ENCODE measurements around the gene DIDO1. TPM values are rescaled to one million over a fixed set of nuclear protein-coding genes. Genes with fewer than 3 reads are reported as not detected.
"Not testable (repeated sequence)": the region's sequence is repeated elsewhere in the genome, so short reads cannot be mapped to it uniquely, and the experiment has no call there.

DIDO1 gene
- total RNA-seq, 2 experiments from 2014 or later, result 51.9 to 54.3 TPM

GRCh38 chr20:62854121-62854520 is 72.2 kb downstream of the DIDO1 start:
- ATAC-seq (ENCODE audit: poor library complexity) (no peak), DNase-seq (no peak)
- no peaks in the 10 kb centered on the region for H3K9me3 Mint-ChIP-seq
- peaks cover 50% of the 10 kb centered on the region for H3K36me3 Mint-ChIP-seq (ENCODE audit: low read depth)
- H3K27ac ChIP-seq (ENCODE audit: low read depth in 1 of 2, low read length in 2 of 2), result no peak overlapping the region
- intact Hi-C loops (cut with DNase I, micrococcal nuclease), result no loop called here
- H3K9me3 ChIP-seq (ENCODE audit: control insufficient read depth in 1 of 2, insufficient read depth in 1 of 2, low read length in 2 of 2), result no peaks in the 10 kb centered on the region
- no peak overlapping the region for H3K4me3 ChIP-seq (ENCODE audit: low read length)
- H3K4me3 Mint-ChIP-seq, result no peak overlapping the region
- no peak overlapping the region for H3K27ac Mint-ChIP-seq
- ChIA-PET CTCF (no interaction called here), POLR2A (interaction anchor here (1.0 kb wide), 1 partner anchor 203 kb away, joined by 3 read pairs; no protein-coding TSS in a partner anchor)
- no peaks in the 10 kb centered on the region for H3K27me3 ChIP-seq (ENCODE audit: control insufficient read depth in 1 of 2, insufficient read depth in 2 of 2, low read length in 2 of 2)
- no peaks in the 10 kb centered on the region for H3K27me3 Mint-ChIP-seq
- no peak for TF ChIP-seq CTCF (IDR thresholded peaks at IDR 0.05)
- H3K4me1 Mint-ChIP-seq (ENCODE audit: low read depth), result peaks cover 6% of the 10 kb centered on the region
- H3K4me1 ChIP-seq (ENCODE audit: insufficient read depth, low read length), result no peaks in the 10 kb centered on the region
- peaks cover 19% of the 10 kb centered on the region for H3K36me3 ChIP-seq (ENCODE audit: insufficient read depth, low read length)

GRCh38 chr20:62853304-62853703 is 73.0 kb downstream of the DIDO1 start:
- CTCF ChIA-PET; ATAC-seq (ENCODE audit: poor library complexity); H3K9me3 Mint-ChIP-seq; H3K27me3 ChIP-seq (ENCODE audit: control insufficient read depth in 1 of 2, insufficient read depth in 2 of 2, low read length in 2 of 2); H3K4me3 ChIP-seq (ENCODE audit: low read length); H3K4me1 Mint-ChIP-seq (ENCODE audit: low read depth); H3K4me3 Mint-ChIP-seq; H3K27ac ChIP-seq (ENCODE audit: low read depth in 1 of 2, low read length in 2 of 2); intact Hi-C loops (cut with DNase I, micrococcal nuclease); DNase-seq; H3K4me1 ChIP-seq (ENCODE audit: insufficient read depth, low read length); H3K27me3 Mint-ChIP-seq; POLR2A ChIA-PET; H3K27ac Mint-ChIP-seq; H3K9me3 ChIP-seq (ENCODE audit: control insufficient read depth in 1 of 2, insufficient read depth in 1 of 2, low read length in 2 of 2): not testable (repeated sequence)
- H3K36me3 ChIP-seq (ENCODE audit: insufficient read depth, low read length), result peaks cover 19% of the 10 kb centered on the region
- H3K36me3 Mint-ChIP-seq (ENCODE audit: low read depth), result peaks cover 47% of the 10 kb centered on the region

- no peak for ATAC-seq (ENCODE audit: poor library complexity)
- intact Hi-C loops (cut with DNase I, micrococcal nuclease), result no loop called here
- Histone ChIP-seq H3K27me3 (ENCODE audit: control insufficient read depth in 1 of 2, insufficient read depth in 2 of 2, low read length in 2 of 2) (no peaks in the 10 kb centered on the region), H3K27ac (ENCODE audit: low read depth in 1 of 2, low read length in 2 of 2) (no peak overlapping the region), H3K4me1 (ENCODE audit: insufficient read depth, low read length) (no peaks in the 10 kb centered on the region), H3K4me3 (ENCODE audit: low read length) (no peak overlapping the region), H3K9me3 (ENCODE audit: control insufficient read depth in 1 of 2, insufficient read depth in 1 of 2, low read length in 2 of 2) (no peaks in the 10 kb centered on the region), H3K36me3 (ENCODE audit: insufficient read depth, low read length) (peaks cover 19% of the 10 kb centered on the region)
- Mint-ChIP-seq H3K27me3 (no peaks in the 10 kb centered on the region), H3K27ac (no peak overlapping the region), H3K9me3 (no peaks in the 10 kb centered on the region), H3K4me3 (no peak overlapping the region), H3K36me3 (ENCODE audit: low read depth) (peaks cover 43% of the 10 kb centered on the region), H3K4me1 (ENCODE audit: low read depth) (no peaks in the 10 kb centered on the region)
- CTCF ChIA-PET, result no interaction called here
- no peak for TF ChIP-seq CTCF (IDR thresholded peaks at IDR 0.05)
- no peak for DNase-seq
- POLR2A ChIA-PET, result no interaction called here
Observed at GRCh38 chr20:62852841-62853240, 73.5 kb downstream of the DIDO1 start.

GRCh38 chr20:62852196-62852595 is 74.1 kb downstream of the DIDO1 start:
- Histone ChIP-seq H3K27me3 (ENCODE audit: control insufficient read depth in 1 of 2, insufficient read depth in 2 of 2, low read length in 2 of 2) (no peaks in the 10 kb centered on the region), H3K4me3 (ENCODE audit: low read length) (no peak overlapping the region), H3K4me1 (ENCODE audit: insufficient read depth, low read length) (no peaks in the 10 kb centered on the region), H3K9me3 (ENCODE audit: control insufficient read depth in 1 of 2, insufficient read depth in 1 of 2, low read length in 2 of 2) (no peaks in the 10 kb centered on the region), H3K36me3 (ENCODE audit: insufficient read depth, low read length) (peaks cover 19% of the 10 kb centered on the region), H3K27ac (ENCODE audit: low read depth in 1 of 2, low read length in 2 of 2) (no peak overlapping the region)
- no peak for TF ChIP-seq CTCF (IDR thresholded peaks at IDR 0.05)
- CTCF ChIA-PET, result no interaction called here
- DNase-seq (no peak), ATAC-seq (ENCODE audit: poor library complexity) (no peak)
- H3K9me3 Mint-ChIP-seq, result no peaks in the 10 kb centered on the region
- peaks cover 39% of the 10 kb centered on the region for H3K36me3 Mint-ChIP-seq (ENCODE audit: low read depth)
- POLR2A ChIA-PET, result no interaction called here
- H3K27ac Mint-ChIP-seq, result no peak overlapping the region
- intact Hi-C loops (cut with DNase I, micrococcal nuclease), result no loop called here
- no peaks in the 10 kb centered on the region for H3K27me3 Mint-ChIP-seq
- H3K4me3 Mint-ChIP-seq, result no peak overlapping the region
- no peaks in the 10 kb centered on the region for H3K4me1 Mint-ChIP-seq (ENCODE audit: low read depth)
